Esophagus muscularis mucosa (tissue), 3 donors: ENCODE data around the gene IGLL5.

Experiments
- CTCF ChIP-seq, 3 experiments: fragments of 200-600 bp in 2 of 3; fragments of 450-650 bp in 1 of 3; sonication (generic) in 2 of 3; IDR thresholded peaks; one replicate each; pipeline ENCODE4 v1.5.1; 2017 to 2019; ENCODE audit warnings: antibody characterized with exemption in 3 of 3, mild to moderate bottlenecking in 2 of 3, moderate library complexity in 1 of 3
- POLR2A ChIP-seq: fragments of 450-650 bp; IDR thresholded peaks from one replicate; pipeline ENCODE4 v1.6.1; 2017; ENCODE audit warnings: antibody characterized with exemption, moderate library complexity, mild to moderate bottlenecking, low read depth
- POLR2AphosphoS5 ChIP-seq, 2 donors: sonication (generic); formaldehyde crosslinking; IDR thresholded peaks; one replicate each; pipeline ENCODE4 v1.6.1; 2017; ENCODE audit warnings: antibody characterized with exemption in 2 of 2

GRCh38 chr22:22935546-22936157 is 48.0 kb downstream of the IGLL5 start:
- TF ChIP-seq CTCF (IDR thresholded peaks at IDR 0.05), result no peak
- TF ChIP-seq POLR2AphosphoS5 (IDR thresholded peaks at IDR 0.05), result no peak
- no peak for TF ChIP-seq POLR2A
